IMR-90 (cell line): ENCODE results near the gene PDCD1LG2. TPM values are rescaled to one million over a fixed set of nuclear protein-coding genes. Genes with fewer than 3 reads are reported as not detected.
A peak's percentile ranks its signal among the peaks of the same experiment; 100 is the strongest.

ENCODE experiments used
- ATAC-seq: fragments of 200-7000 bp; cut with Tn5 transposase; 2 replicates; pipeline ENCODE4 v1.9.1; 2020; ENCODE audit warnings: low read depth, mild to moderate bottlenecking, moderate library complexity
- BruUV-seq: library from RNA; stranded (reverse); fragments of 400-500 nt; replicated peaks from 2 replicates; lab custom pipeline; 2021; lab: Mats Ljungman, UMichigan
- CTCF ChIA-PET: fragments of 300-600 bp; formaldehyde crosslinking; extraction: SDS; loops from one replicate; lab custom pipeline; 2021; ENCODE audit warnings: antibody characterized with exemption; lab: Yijun Ruan, JAX
- POLR2A ChIA-PET: fragments of 300-600 bp; sonication (Branson Sonifier 250); formaldehyde crosslinking; loops from one replicate; lab custom pipeline; 2022; ENCODE audit warnings: antibody characterized with exemption; ENCODE audit not compliant: unreplicated experiment; lab: Charles Lee
- DNase-seq: peaks from one replicate; pipeline ENCODE4 v3.0.0; 2013
- H2AFZ ChIP-seq: replicated peaks from 2 replicates; pipeline ENCODE3; 2013; ENCODE audit warnings: low read length, mild to moderate bottlenecking; ENCODE audit not compliant: poor library complexity
- H2AK5ac ChIP-seq: 2 replicates; pipeline ENCODE4 v1.6.1; 2013; ENCODE audit warnings: low read depth, low read length, inconsistent platforms
- H2AK9ac ChIP-seq: replicated peaks from 2 replicates; pipeline ENCODE3; 2013; ENCODE audit warnings: mild to moderate bottlenecking, low read depth, low read length, moderate library complexity; ENCODE audit not compliant: poor library complexity
- H2BK120ac ChIP-seq: 2 replicates; pipeline ENCODE4 v1.6.1; 2013; ENCODE audit warnings: low read depth, low read length, inconsistent platforms
- H2BK15ac ChIP-seq: 3 replicates; pipeline ENCODE4 v1.6.1; 2013; ENCODE audit warnings: low read depth, low read length, inconsistent platforms
- H2BK20ac ChIP-seq: 2 replicates; pipeline ENCODE4 v1.6.1; 2013; ENCODE audit warnings: low read depth, mild to moderate bottlenecking, inconsistent platforms, low read length, moderate library complexity
- H2BK5ac ChIP-seq: 2 replicates; pipeline ENCODE4 v1.6.1; 2013; ENCODE audit warnings: mild to moderate bottlenecking, low read depth, low read length, inconsistent platforms; ENCODE audit not compliant: poor library complexity, severe bottlenecking
- H3K14ac ChIP-seq: replicated peaks from 2 replicates; pipeline ENCODE4 v1.6.1; 2013; ENCODE audit warnings: low read depth, low read length, inconsistent platforms
- H3K18ac ChIP-seq: 2 replicates; pipeline ENCODE4 v1.6.1; 2013; ENCODE audit warnings: low read depth, low read length, control low read depth
- H3K23ac ChIP-seq: 2 replicates; pipeline ENCODE4 v1.6.1; 2013; ENCODE audit warnings: low read depth, low read length, inconsistent platforms
- H3K27ac ChIP-seq: 2 replicates; pipeline ENCODE4 v1.5.1; 2013; ENCODE audit warnings: mild to moderate bottlenecking, control low read depth, low read length; ENCODE audit not compliant: insufficient read depth
- H3K27me3 ChIP-seq: 2 replicates; pipeline ENCODE4 v1.6.1; 2013; ENCODE audit warnings: low read length; ENCODE audit not compliant: control insufficient read depth, insufficient read depth
- H3K36me3 ChIP-seq: 2 replicates; pipeline ENCODE4 v1.6.1; 2013; ENCODE audit warnings: low read length, mixed read lengths; ENCODE audit not compliant: control insufficient read depth, insufficient read depth
- H3K4ac ChIP-seq: 2 replicates; pipeline ENCODE4 v1.6.1; 2013; ENCODE audit warnings: low read depth, low read length, inconsistent platforms
- H3K4me1 ChIP-seq: 2 replicates; pipeline ENCODE4 v1.6.1; 2013; ENCODE audit warnings: low read length, mixed read lengths; ENCODE audit not compliant: control insufficient read depth, insufficient read depth
- H3K4me2 ChIP-seq: 2 replicates; pipeline ENCODE4 v1.6.1; 2013; ENCODE audit warnings: low read depth, mild to moderate bottlenecking, control low read depth, low read length, moderate library complexity
- H3K4me3 ChIP-seq: 2 replicates; pipeline ENCODE4 v1.5.1; 2013; ENCODE audit warnings: low read depth, mild to moderate bottlenecking, control low read depth, low read length, moderate library complexity; ENCODE audit not compliant: insufficient read depth
- H3K56ac ChIP-seq: 2 replicates; pipeline ENCODE4 v1.6.1; 2013; ENCODE audit warnings: low read length, inconsistent platforms; ENCODE audit not compliant: insufficient read depth; ENCODE audit errors: extremely low read depth
- H3K79me1 ChIP-seq, 2 experiments: 2 replicates each; pipeline ENCODE4 v1.6.1; 2013; ENCODE audit warnings: low read length in 2 of 2, inconsistent platforms in 1 of 2, low read depth in 1 of 2
- H3K9ac ChIP-seq: 2 replicates; pipeline ENCODE4 v1.6.1; 2013; ENCODE audit warnings: low read depth, low read length, control low read depth
- H3K9me1 ChIP-seq: 2 replicates; pipeline ENCODE4 v1.6.1; 2013; ENCODE audit warnings: low read length, inconsistent platforms; ENCODE audit not compliant: insufficient read depth
- H3K9me3 ChIP-seq: 2 replicates; pipeline ENCODE4 v1.6.1; 2013; ENCODE audit warnings: low read length; ENCODE audit not compliant: control insufficient read depth, insufficient read depth
- H4K20me1 ChIP-seq: 2 replicates; pipeline ENCODE4 v1.6.1; 2013; ENCODE audit warnings: low read length, inconsistent platforms; ENCODE audit not compliant: insufficient read depth
- H4K5ac ChIP-seq: 2 replicates; pipeline ENCODE4 v1.6.1; 2013; ENCODE audit warnings: mild to moderate bottlenecking, low read depth, low read length, control low read depth
- H4K8ac ChIP-seq, 2 experiments: 2 replicates each; pipeline ENCODE4 v1.6.1; 2013; ENCODE audit warnings: low read depth in 2 of 2, low read length in 2 of 2, control low read depth in 1 of 2, inconsistent platforms in 1 of 2
- H4K91ac ChIP-seq: 2 replicates; pipeline ENCODE4 v1.6.1; 2013; ENCODE audit warnings: low read depth, low read length, inconsistent platforms; ENCODE audit not compliant: insufficient read depth
- CEBPB ChIP-seq: IDR thresholded peaks from 2 replicates; pipeline ENCODE4 v1.6.1; 2012; ENCODE audit warnings: low read depth, low read length, improper control_type of control experiment
- MAFK ChIP-seq: IDR thresholded peaks from 2 replicates; pipeline ENCODE4 v1.6.1; 2012; ENCODE audit warnings: low read depth, low read length, improper control_type of control experiment
- MAZ ChIP-seq: IDR thresholded peaks from 2 replicates; pipeline ENCODE4 v1.6.1; 2012; ENCODE audit warnings: low read depth, mild to moderate bottlenecking, low read length, improper control_type of control experiment, moderate library complexity, borderline replicate concordance
- WGBS, 2 experiments: methylation state at CpG; one replicate each; pipeline versions ENCODE4 v1.1.5 to v1.1.7; 2013; ENCODE audit warnings: missing lambda C conversion rate in 2 of 2; ENCODE audit not compliant: insufficient read length in 1 of 2; ENCODE audit errors: extremely low coverage in 2 of 2; 5-methylcytosine and 5-hydroxymethylcytosine counted together
- dilution Hi-C: fragments of 300-500 bp; cut with HindIII; formaldehyde crosslinking; loops from one replicate; pipeline ENCODE4 v1.14.3; 2018; ENCODE audit warnings: low sequenced_read_pairs; ENCODE audit not compliant: unreplicated experiment
- in situ Hi-C: fragments of 300-500 bp; cut with MboI; formaldehyde crosslinking; loops from 3 replicates; pipeline ENCODE4 v1.14.3; 2019; ENCODE audit warnings: low sequenced_read_pairs, inconsistent platforms, mixed read lengths
- intact Hi-C: fragments of 100-400 bp; cut with micrococcal nuclease; formaldehyde crosslinking; loops from 2 replicates; pipeline ENCODE4 v1.10.0; 2022
- polyA plus RNA-seq, 3 experiments: library from polyadenylated mRNA; depleted of rRNA; stranded (reverse); fragments of >200 nt; gene quantifications; 2 replicates each; pipeline ENCODE4 v1.2.3, GENCODE V29; 2012; ENCODE audit warnings: low replicate concordance in 1 of 3
- total RNA-seq: library from RNA; depleted of rRNA; stranded (reverse); fragments of >200 nt; gene quantifications from 2 replicates; pipeline ENCODE4 v1.2.3, GENCODE V29; 2012

PDCD1LG2 gene
- total and polyA plus RNA-seq, 2 of the 4 experiments (the other 2 are of a cell fraction), result 17.5 to 33.3 TPM

DNA sequence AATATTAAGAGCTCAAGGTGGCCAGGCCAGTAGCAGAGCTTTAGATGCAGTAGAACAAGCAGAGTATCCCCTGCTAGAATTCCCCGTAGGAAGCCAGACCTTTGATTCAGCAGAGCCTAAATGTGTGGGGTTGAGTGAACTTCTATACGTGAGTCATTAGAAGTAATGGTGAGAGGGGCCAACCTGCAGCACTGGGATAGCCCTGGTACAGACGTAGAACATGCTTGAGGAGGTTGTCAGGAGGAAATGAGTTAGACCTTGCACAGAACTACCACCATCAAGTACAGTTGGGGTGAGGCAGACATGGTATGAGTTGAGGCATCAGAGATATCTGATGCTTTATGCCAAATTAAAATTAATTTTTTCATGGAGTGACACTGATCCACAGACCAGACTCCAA is 42.0 kb downstream of the PDCD1LG2 start:
- peaks cover 20% of the 10 kb centered on the region for H3K9me1 ChIP-seq
- H3K14ac ChIP-seq, result peak overlapping the region; percentile 89
- no peak overlapping the region for H2AK9ac ChIP-seq
- peak overlapping the region; percentile 27 for H2AK5ac ChIP-seq
- no peak overlapping the region; the same call in 1 of the 2 replicates for H3K27ac ChIP-seq
- no peak overlapping the region for H3K4me2 ChIP-seq
- ChIA-PET CTCF (interaction anchor here (1.2 kb wide), 1 partner anchor 11 kb away, joined by 4 read pairs; no protein-coding TSS in a partner anchor), POLR2A (no interaction called here)
- in situ Hi-C loops, result no loop called here
- peak overlapping the region; percentile 90 for H2BK20ac ChIP-seq
- no peak; the same call in 1 of the 2 replicates for ATAC-seq
- peak; percentile 79 for DNase-seq
- no peak overlapping the region for H3K4me3 ChIP-seq
- H3K4ac ChIP-seq, result peak overlapping the region; percentile 91
- H3K36me3 ChIP-seq, result peaks cover 1% of the 10 kb centered on the region; the same call in 1 of the 2 replicates
- H3K9me3 ChIP-seq, result no peaks in the 10 kb centered on the region
- H3K4me1 ChIP-seq, result peaks cover 28% of the 10 kb centered on the region
- peak overlapping the region; percentile 67; the same call in 1 of the 2 replicates for H3K18ac ChIP-seq
- no TSS peak for BruUV-seq
- TF ChIP-seq MAFK (no peak), CEBPB (no peak), MAZ (0 out of 2 replicates have a peak, but pooled peaks have one; percentile 29)
- peak overlapping the region; percentile 95 for H2BK120ac ChIP-seq
- H3K9ac ChIP-seq, result no peak overlapping the region
- H4K8ac ChIP-seq, result peak overlapping the region; percentile 74 to 85
- intact Hi-C loops, result no loop called here
- H4K20me1 ChIP-seq, result no peaks in the 10 kb centered on the region
- H3K79me1 ChIP-seq, result peaks cover 12 to 60% of the 10 kb centered on the region in 2 experiments
- H3K56ac ChIP-seq, result peak overlapping the region; percentile 78; the same call in 1 of the 2 replicates
- H3K27me3 ChIP-seq, result no peaks in the 10 kb centered on the region
- peak overlapping the region; percentile 77; the same call in 1 of the 2 replicates for H3K23ac ChIP-seq
- peak overlapping the region; percentile 85 for H2BK5ac ChIP-seq
- peak overlapping the region; percentile 87 for H4K91ac ChIP-seq
- H2BK15ac ChIP-seq, result peak overlapping the region; percentile 9; the same call in 2 of the 3 replicates
- dilution Hi-C loops, result no loop called here
- peak overlapping the region; percentile 66; the same call in 1 of the 2 replicates for H4K5ac ChIP-seq
- H2AFZ ChIP-seq, result no peak overlapping the region
- WGBS, 2 experiments, result 75% methylated on average over 1 of the region's 3 CpGs; no CpG with 5 or more reads in 1 of the 2 experiments
